Glutamatergic neuron (in vitro differentiated cells): ENCODE results near the gene MRPL43. TPM values are rescaled to one million over a fixed set of nuclear protein-coding genes. Genes with fewer than 3 reads are reported as not detected.
A peak's percentile ranks its signal among the peaks of the same experiment; 100 is the strongest.

Experiments
- DNase-seq: peaks from one replicate; pipeline ENCODE4 v3.0.0; 2022
- H3K27ac Mint-ChIP-seq: one replicate; pipeline ENCODE4 v1.8.0; 2020; ENCODE audit warnings: mild to moderate bottlenecking, mixed read lengths, inconsistent platforms; ENCODE audit not compliant: unreplicated experiment
- H3K27me3 Mint-ChIP-seq: one replicate; pipeline ENCODE4 v1.8.0; 2020; ENCODE audit warnings: mild to moderate bottlenecking, moderate library complexity, mixed read lengths, inconsistent platforms; ENCODE audit not compliant: unreplicated experiment
- H3K36me3 Mint-ChIP-seq: one replicate; pipeline ENCODE4 v1.8.0; 2020; ENCODE audit warnings: mild to moderate bottlenecking, mixed read lengths, inconsistent platforms; ENCODE audit not compliant: unreplicated experiment
- H3K4me1 Mint-ChIP-seq: one replicate; pipeline ENCODE4 v1.8.0; 2020; ENCODE audit warnings: mild to moderate bottlenecking, low read depth, mixed read lengths, inconsistent platforms; ENCODE audit not compliant: unreplicated experiment
- H3K4me3 Mint-ChIP-seq: one replicate; pipeline ENCODE4 v1.8.0; 2020; ENCODE audit warnings: mild to moderate bottlenecking, mixed read lengths, inconsistent platforms; ENCODE audit not compliant: unreplicated experiment
- H3K9me3 Mint-ChIP-seq: one replicate; pipeline ENCODE4 v1.8.0; 2020; ENCODE audit warnings: mild to moderate bottlenecking, moderate library complexity, mixed read lengths, inconsistent platforms; ENCODE audit not compliant: unreplicated experiment
- CTCF ChIP-seq: fragments of 200-600 bp; sonication (generic); IDR thresholded peaks from one replicate; pipeline ENCODE4 v1.5.0; 2021; ENCODE audit not compliant: partially characterized antibody, unreplicated experiment
- total RNA-seq: library from RNA; stranded (reverse); fragmentation: NEBNext Ultra II Directional; extraction: Animal tissue kit (Norgen Biotek cat#: 25700); gene quantifications from one replicate; pipeline ENCODE4 v1.2.1, GENCODE V29; 2021; ENCODE audit not compliant: unreplicated experiment

Gene MRPL43
- total RNA-seq, 1 donor from 2014 or later, result 58.2 TPM

DNA sequence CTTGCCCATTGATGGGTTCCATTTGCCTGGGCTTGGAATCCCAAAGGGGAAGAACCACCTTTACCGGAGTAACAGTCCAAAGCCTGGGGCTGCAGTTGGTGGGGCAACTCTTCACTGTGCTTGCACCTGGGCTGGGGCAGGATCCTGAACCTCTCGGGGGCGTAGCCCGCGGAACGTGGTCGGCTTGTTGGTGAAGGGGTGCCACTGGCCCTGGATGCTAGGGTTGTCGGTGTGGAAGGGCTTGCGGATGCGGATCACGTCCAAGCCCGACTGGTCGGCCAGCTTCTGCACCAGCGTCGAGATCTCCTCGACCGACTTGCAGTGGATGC is 710 bp downstream of the MRPL43 start:
- peak overlapping the region; percentile 99 for H3K4me3 Mint-ChIP-seq
- DNase-seq, result no peak
- peaks cover 5% of the 10 kb centered on the region for H3K9me3 Mint-ChIP-seq
- H3K36me3 Mint-ChIP-seq, result no peaks in the 10 kb centered on the region
- peaks cover 10% of the 10 kb centered on the region for H3K27me3 Mint-ChIP-seq
- H3K27ac Mint-ChIP-seq, result no peak overlapping the region
- H3K4me1 Mint-ChIP-seq, result peaks cover 7% of the 10 kb centered on the region
- no peak for TF ChIP-seq CTCF

- Mint-ChIP-seq H3K27me3 (peaks cover 11% of the 10 kb centered on the region), H3K4me3 (no peak overlapping the region), H3K27ac (peak overlapping the region; percentile 21), H3K36me3 (no peaks in the 10 kb centered on the region), H3K4me1 (peaks cover 7% of the 10 kb centered on the region), H3K9me3 (peaks cover 5% of the 10 kb centered on the region)
- DNase-seq, result no peak
- TF ChIP-seq CTCF, result no peak
Observed at GRCh38 chr10:100985336-100985735, 2.0 kb downstream of the MRPL43 start.

DNA sequence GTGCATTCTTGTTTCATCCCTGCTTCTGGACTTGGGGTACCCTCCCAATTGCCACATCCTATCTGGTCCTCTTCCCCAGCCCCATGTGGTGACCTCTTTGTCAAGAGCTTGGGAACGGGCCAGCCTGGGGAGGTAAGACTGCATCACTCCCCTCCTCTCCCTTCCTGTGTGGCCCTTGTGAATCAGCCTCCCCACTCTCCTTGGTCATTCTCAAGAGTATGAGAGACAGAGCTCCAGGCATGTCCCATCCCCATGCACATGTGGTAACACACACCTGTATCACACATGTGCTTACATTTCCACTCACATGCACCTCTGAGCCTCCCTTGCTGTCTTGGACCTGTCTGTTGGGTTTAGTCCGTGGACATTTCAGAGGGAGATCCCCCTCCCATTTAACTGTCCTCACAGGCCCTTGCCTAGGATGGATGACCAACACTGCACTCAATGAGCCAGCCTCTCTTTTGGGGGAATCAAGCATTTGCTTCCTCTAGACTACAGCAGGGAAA is 2.6 kb downstream of the MRPL43 start:
- Mint-ChIP-seq H3K27ac (no peak overlapping the region), H3K4me3 (no peak overlapping the region), H3K27me3 (peaks cover 13% of the 10 kb centered on the region)

DNA sequence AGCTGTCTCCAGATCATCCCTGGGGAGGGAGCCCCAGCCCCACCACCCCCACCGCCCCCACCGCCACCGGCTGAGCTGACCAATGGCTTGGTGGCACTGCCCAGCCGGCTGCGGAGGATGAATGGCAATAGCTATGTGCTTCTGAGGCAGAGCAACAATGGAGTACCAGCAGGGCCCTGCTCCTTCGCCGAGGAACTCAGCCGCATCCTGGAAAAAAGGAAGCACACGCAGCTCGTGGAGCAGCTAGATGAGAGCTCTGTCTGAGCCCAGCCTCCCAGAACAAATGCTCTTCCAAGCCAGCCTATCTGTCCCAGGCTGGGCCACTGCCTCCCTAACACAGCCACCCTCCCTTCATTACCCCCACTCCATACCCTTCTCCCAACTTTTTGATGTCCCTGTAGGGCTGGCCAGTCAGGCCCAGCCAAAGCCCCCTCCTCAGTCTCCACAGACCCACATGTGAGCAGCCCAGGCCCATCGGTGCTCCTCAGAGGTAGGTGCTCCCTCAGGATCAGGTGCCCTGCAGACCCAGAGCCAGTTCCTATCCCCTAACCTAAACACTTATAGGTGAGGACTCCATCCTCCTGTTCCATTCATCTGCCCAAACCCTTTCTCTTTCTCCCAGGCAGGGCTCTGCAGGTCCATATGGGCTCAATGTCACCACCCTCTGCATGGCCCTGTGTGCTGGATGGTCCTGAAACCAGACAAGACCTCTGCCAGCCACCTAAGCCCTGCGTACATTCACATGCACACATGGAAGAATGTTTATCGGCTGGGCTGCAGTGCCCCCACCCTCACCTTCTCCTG is 3.2 kb downstream of the MRPL43 start:
- Mint-ChIP-seq H3K4me3 (no peak overlapping the region), H3K4me1 (peaks cover 7% of the 10 kb centered on the region), H3K36me3 (no peaks in the 10 kb centered on the region), H3K27me3 (peaks cover 13% of the 10 kb centered on the region), H3K9me3 (peaks cover 5% of the 10 kb centered on the region), H3K27ac (no peak overlapping the region)
- DNase-seq, result no peak
- no peak for TF ChIP-seq CTCF

More for the DNA sequence above, 2.6 kb downstream of the MRPL43 start:
- TF ChIP-seq CTCF, result no peak
- no peak for DNase-seq
- Mint-ChIP-seq H3K9me3 (peaks cover 5% of the 10 kb centered on the region), H3K36me3 (no peaks in the 10 kb centered on the region), H3K4me1 (peaks cover 7% of the 10 kb centered on the region)
